NCI-H510A (cell line): ENCODE data around the gene ZNF584.
"Not testable (repeated sequence)": the region's sequence is repeated elsewhere in the genome, so short reads cannot be mapped to it uniquely, and the experiment has no call there.

Source experiments
- DNase-seq: peaks from one replicate; lab custom pipeline; 2025; lab: John Stamatoyannopoulos, UW

The ZNF584 gene

GRCh38 chr19:58403920-58404478 lies 4.5 kb upstream of the ZNF584 start:
- DNase-seq: not testable (repeated sequence)

- no peak for DNase-seq
Observed at GRCh38 chr19:58406818-58407657, 1.4 kb upstream of the ZNF584 start.

- DNase-seq: no peak
Observed at GRCh38 chr19:58407658-58408151, 744 bp upstream of the ZNF584 start.

GRCh38 chr19:58409010-58409790 lies 751 bp downstream of the ZNF584 start:
- no peak for DNase-seq

GRCh38 chr19:58416604-58417003 lies 8.2 kb downstream of the ZNF584 start:
- no peak for DNase-seq

- no peak for DNase-seq
Observed at GRCh38 chr19:58417071-58417470, 8.6 kb downstream of the ZNF584 start.

GRCh38 chr19:58428617-58429016 lies 20.2 kb downstream of the ZNF584 start:
- DNase-seq: no peak

- DNase-seq: no peak
Observed at GRCh38 chr19:58429745-58430144, 21.3 kb downstream of the ZNF584 start.

GRCh38 chr19:58434217-58434616 lies 25.8 kb downstream of the ZNF584 start:
- no peak for DNase-seq

GRCh38 chr19:58439576-58440554 lies 31.4 kb downstream of the ZNF584 start, which contains the start of gene ZNF132:
Gene ZNF132 (minus strand): TSS chr19:58440153. CDS start chr19:58439821, 332 bp downstream.
- DNase-seq: peak; percentile 97

- no peak for DNase-seq
Observed at GRCh38 chr19:58440556-58440955, 32.1 kb downstream of the ZNF584 start.

GRCh38 chr19:58442986-58443385 lies 34.5 kb downstream of the ZNF584 start:
- not testable (repeated sequence) for DNase-seq

GRCh38 chr19:58448860-58449259 lies 40.4 kb downstream of the ZNF584 start:
- DNase-seq: not testable (repeated sequence)

- not testable (repeated sequence) for DNase-seq
Observed at GRCh38 chr19:58449980-58450379, 41.5 kb downstream of the ZNF584 start.

GRCh38 chr19:58450856-58451357 lies 42.5 kb downstream of the ZNF584 start:
- no peak for DNase-seq

- peak; percentile 94 for DNase-seq
Observed at GRCh38 chr19:58451358-58452101, 43.1 kb downstream of the ZNF584 start, which contains the start of gene ZNF324B. Gene ZNF324B (plus strand): TSS chr19:58451622. CDS start chr19:58453702, 2,080 bp downstream.

GRCh38 chr19:58453743-58454142 lies 45.3 kb downstream of the ZNF584 start:
- DNase-seq: no peak

GRCh38 chr19:58455306-58455705 lies 46.9 kb downstream of the ZNF584 start:
- no peak for DNase-seq

GRCh38 chr19:58456111-58456510 lies 47.7 kb downstream of the ZNF584 start:
- no peak for DNase-seq

- DNase-seq: no peak
Observed at GRCh38 chr19:58460039-58460438, 51.6 kb downstream of the ZNF584 start.
